GM12892 (cell line): ENCODE measurements around the gene HAGHL.
"Not testable (repeated sequence)": the region's sequence is repeated elsewhere in the genome, so short reads cannot be mapped to it uniquely, and the experiment has no call there.

Experiments
- DNase-seq: peaks from one replicate; pipeline ENCODE4 v3.0.0; 2011; ENCODE audit not compliant: insufficient read length
- FAIRE-seq: peaks from 2 replicates; lab custom pipeline; 2011; peaks lifted over from hg19 to GRCh38; lab: Jason Lieb, UNC
- POLR2A ChIP-seq: IDR thresholded peaks from 2 replicates; pipeline ENCODE4 v1.6.1; 2011; ENCODE audit warnings: low read depth, low read length, control low read depth
- POLR2AphosphoS5 ChIP-seq: IDR thresholded peaks from 2 replicates; pipeline ENCODE4 v1.6.1; 2011; ENCODE audit warnings: low read depth, low read length, control low read depth
- TAF1 ChIP-seq: IDR thresholded peaks from 2 replicates; pipeline ENCODE4 v1.6.1; 2011; ENCODE audit warnings: low read depth, mild to moderate bottlenecking, control low read depth, low read length, borderline replicate concordance

Gene HAGHL

DNA sequence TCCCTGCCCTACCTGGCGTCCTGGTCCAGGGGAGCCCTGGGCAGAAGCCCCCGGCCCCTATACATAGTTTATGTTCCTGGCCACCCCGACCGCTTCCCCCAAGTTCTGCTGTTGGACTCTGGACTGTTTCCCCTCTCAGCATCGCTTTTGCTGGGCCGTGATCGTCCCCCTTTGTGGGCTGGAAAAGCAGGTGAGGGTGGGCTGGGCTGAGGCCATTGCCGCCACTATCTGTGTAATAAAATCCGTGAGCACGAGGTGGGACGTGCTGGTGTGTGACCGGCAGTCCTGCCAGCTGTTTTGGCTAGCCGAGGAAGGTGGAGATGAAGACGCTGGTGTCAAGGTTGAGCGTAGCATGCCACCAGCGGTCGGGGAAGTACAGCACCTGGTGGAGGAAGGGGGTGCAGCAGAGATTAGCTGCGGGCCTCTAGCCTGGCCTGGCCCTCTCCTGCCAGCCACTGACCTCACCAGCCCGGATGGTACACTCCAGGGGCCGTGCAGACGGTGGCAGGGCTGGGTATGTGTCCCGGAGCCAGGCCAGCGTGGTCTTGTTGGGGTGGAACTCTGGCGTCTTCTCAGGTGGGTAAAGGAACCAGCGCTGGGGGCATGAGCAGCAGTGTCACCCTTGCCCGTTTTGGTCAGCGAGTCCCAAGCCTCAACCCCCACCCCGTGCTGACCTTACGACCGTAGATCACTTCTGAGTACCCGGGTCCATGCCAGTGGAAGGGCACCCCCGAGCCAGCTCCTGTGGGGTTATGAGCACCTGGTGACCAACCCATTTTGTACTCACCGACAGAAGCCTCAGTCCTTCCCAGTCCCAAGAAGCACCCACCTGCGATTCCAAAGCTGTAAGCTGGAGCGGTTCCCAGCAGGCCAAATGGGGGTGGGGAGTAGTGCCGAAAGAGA is 44.2 kb upstream of the HAGHL start:
- no peak for TF ChIP-seq POLR2AphosphoS5
- DNase-seq (no peak), FAIRE-seq (no peak)

DNA sequence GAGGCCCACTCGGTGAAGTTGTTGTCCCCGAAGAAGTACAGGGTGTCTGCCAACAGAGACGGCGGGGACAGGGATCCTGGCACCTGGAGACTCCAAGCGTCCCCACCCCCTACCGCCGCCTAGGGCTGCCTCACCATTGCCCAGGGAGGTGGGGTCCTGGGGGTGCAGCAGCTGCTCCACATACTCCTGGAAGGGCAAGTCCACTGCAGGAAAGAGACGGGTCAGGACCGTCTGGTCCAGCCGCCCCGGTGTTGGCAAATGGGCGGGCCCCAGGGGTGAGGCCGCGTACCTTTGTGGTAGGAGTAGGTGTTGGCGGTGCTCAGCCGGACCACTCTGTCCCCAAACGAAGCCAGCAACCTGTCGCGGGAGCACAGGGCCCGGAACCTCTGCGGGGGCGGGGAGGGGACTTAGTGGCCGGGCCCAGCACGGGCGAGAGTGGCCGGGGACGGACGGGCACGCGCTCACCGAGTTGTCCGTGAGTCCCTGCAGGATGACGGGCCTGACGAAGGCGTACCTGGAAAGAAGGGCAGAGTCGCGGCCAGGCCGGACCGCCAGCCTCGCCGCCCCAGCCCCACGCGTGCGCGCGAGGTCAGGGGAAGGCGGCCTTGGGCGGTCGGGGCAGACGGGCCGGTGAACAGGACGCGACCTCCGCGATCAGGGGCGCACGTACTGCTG is 43.4 kb upstream of the HAGHL start:
- FAIRE-seq = no peak
- DNase-seq = no peak
- no peak for TF ChIP-seq TAF1
- no peak for TF ChIP-seq POLR2AphosphoS5
- no peak for TF ChIP-seq POLR2A

DNA sequence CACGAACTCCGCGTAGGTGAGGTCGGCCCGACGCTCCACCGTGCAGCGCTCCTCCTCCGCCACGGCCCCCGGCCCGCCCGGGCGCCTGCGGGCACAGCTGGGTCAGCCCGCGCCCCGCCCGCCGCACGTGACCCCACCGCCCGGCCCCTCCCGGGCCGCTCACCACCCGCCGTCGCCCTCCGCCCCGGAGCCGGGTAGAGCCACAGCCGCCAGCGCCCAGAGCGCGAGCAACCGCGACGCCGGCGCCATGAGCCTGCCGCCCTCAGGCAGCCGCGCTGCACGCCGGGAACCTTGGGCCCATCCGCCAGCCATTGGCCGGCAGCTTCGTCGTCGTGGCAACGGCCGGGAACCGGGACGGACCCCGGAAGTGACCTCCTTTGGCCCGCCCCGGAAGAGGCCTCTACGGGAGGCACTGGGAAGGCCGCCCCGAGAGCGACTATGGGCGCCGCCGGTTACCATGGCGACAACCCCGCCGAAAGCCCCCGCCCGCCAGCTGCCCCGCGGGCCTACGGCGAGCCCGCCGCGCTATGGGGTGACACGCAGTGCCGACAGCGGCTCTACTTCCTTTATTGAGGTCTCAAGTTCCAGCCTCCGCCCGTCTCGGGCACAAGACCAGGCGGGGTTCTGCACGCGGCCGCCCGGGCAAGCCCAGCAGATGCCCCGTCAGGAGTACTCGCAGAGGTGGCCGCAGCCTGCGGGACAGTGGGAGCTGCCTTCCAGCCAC is 42.7 kb upstream of the HAGHL start, which contains the start of gene JMJD8:
TSS of gene JMJD8 (minus strand) at position 264 of the 724 bp plus-strand sequence. CDS start at position 249, 15 bp downstream.
- DNase-seq = peak; percentile 100
- TF ChIP-seq TAF1 (peak; percentile 85), POLR2A (peak; percentile 97), POLR2AphosphoS5 (peak; percentile 90)
- peak; percentile 97 for FAIRE-seq

DNA sequence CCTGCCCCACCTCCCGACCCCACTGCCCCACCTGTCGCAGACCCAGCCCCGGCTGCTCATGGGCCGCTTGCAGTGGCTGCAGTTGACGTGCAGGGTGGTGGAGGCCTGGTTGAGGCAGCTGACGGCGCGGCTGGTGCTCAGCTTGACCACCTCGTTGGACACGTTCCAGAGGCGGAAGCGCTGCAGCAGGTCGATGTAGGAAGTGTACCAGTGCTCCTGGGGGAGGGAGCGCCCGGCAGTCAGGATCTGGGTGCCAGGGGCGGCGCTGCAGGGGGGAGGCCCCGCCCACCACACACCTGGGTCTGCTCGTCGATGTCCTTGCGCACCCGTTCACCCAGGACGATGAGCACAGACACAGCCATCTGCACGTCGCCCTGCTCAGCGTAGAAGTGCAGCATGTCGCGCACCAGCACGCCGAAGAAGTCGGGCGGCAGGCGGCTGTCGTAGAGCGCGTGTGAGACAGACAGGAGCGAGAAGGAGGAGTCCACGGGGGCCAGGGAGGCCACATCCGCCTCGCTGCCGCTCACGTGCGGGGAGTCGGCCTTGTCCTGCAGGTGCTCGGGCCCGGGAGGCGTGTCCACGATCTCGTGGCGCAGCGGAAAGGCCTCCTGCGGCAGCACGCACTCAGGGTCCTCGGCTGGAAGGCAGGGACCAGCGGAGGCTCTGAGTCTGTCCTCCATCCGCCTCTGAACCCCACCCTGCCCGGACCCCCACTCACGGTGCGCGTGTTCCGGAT is 41.8 kb upstream of the HAGHL start:
- FAIRE-seq (no peak), DNase-seq (no peak)
- TF ChIP-seq TAF1 (no peak), POLR2AphosphoS5 (no peak), POLR2A (no peak)

DNA sequence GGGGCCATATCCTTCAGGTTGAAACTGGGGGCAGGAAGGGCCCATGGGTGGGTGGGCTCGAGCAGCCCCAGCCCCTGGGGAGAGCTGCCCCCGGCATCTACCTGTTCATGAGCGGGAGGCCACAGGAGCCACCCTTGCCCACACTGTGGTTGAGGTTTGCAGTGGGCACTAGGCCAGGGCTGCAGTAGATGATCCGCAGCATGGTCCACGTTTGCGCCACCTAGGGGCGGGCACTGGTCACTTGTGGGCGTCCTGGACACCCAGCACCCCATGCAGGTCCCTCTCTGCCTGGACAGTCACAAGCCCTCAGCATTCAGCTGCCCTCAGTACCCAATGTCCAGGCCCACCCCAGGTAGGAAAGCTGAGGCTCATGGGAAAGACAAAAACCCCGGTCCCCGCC is 40.9 kb upstream of the HAGHL start:
- DNase-seq (no peak), FAIRE-seq (no peak)
- TF ChIP-seq POLR2AphosphoS5 = no peak
- no peak for TF ChIP-seq TAF1
- TF ChIP-seq POLR2A = no peak

DNA sequence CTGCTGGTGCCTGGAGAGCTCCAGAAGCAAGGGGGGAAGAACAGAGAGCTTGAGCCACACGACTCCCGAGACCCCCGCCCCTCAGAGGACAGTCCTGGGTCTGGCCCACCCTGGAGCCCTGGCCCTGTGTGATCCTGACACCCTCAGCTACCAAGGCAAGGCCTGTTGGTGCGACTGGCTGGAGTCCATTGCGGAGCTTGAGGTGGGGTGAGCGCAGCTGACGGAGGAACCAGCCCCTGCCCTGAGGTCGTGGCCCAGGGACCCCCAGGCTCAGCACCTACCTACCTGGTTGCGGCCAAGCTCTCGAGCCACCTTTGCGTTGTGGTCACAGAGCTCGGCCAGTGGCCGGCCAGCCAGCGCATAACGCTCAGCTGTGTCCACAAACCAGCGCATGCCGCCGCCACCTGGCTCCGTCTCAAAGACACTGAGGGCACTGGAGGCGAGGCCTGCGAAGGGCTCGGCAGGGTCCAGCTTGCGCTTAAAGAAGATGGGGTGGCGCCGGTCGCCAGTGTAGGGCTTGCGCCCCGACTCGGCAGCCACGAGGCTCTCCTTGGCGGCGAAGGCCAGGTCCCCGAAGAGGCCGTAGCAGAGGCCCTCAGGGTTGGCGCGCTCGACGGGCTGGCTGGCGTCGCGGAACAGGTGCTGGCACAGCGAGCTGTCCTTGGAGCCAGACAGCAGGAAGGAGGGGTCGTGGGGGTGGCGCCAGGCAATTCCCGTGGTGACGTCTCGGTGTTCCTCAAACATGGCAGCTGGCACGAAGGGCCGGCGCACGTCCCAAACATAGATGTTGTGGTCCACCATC is 40.2 kb upstream of the HAGHL start:
- FAIRE-seq (no peak), DNase-seq (no peak)
- no peak for TF ChIP-seq TAF1
- no peak for TF ChIP-seq POLR2A
- TF ChIP-seq POLR2AphosphoS5 = no peak

DNA sequence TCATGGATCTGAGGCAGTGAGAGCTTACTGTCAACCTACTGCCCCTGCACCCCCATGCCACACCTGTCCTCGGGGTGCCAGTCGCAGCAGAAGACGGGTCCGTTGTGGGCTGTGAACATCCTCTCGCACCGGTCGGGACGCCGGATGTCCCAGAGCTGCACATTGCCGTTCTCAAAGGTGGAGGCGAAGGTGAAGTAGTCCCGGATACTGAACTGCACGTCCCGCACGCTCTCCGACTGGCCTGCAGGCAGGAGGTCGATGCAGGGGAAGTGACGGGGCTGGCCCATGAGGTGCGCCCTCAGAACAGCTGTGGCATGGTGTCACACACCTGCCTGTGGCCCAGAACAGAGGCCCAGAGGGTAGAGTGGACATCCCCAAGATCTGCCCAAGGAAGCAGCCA is 39.4 kb upstream of the HAGHL start:
- FAIRE-seq = no peak
- TF ChIP-seq POLR2AphosphoS5 (no peak), POLR2A (no peak), TAF1 (no peak)
- no peak for DNase-seq

DNA sequence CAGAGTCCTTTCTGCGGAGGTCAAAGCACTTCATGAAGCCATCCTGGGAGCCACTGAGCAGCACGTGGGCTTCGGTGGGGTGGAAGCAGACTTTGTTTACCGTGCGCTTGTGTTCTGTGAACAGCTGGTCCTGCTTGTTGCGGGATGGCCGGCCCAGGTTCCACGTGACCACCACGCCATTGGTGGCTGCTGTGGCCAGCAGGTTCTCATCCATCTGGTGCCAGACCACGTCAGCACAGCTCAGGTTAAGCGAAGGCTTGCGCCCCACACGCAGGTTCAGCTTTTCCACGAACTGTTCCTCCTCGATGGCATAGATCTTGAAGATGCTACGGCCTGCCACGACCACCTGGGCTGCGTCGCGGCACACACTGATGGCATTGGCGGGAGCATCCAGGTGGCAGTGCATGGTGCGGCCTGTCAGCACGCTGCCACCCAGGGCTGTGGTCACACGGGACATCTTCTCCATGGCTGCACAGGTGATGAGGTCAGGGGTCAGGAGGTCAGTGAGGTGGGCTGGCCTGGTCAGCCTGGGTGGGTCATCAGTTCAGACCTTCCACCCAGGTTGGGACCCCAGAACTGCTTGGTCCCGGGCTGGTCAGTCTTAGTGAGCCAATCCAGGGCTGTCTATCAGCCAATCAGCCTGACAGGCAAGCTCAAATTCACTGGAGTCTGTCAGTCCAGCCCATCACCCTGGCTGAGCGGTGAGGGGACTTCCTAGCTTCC is 37.6 kb upstream of the HAGHL start:
- FAIRE-seq (no peak), DNase-seq (no peak)
- TF ChIP-seq TAF1 (no peak), POLR2A (no peak), POLR2AphosphoS5 (no peak)

DNA sequence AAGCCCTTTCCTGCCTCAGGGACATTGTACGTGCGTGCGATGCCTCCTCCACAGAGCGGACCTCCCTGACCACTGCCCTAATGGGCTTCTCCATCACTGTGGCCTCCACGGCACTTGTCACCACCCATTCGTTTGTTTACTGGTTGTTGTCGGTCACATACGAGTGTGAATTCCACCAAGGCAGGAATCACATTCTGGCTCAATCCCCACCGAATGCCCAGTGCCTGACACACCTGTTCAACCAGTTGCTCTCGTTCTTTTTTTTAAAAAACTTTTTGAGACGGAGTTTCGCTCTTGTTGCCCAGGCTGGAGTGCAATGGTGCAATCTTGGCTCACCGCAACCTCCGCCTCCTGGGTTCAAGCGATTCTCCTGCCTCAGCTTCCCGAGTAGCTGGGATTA is 35.7 kb upstream of the HAGHL start:
- not testable (repeated sequence) for FAIRE-seq, DNase-seq

DNA sequence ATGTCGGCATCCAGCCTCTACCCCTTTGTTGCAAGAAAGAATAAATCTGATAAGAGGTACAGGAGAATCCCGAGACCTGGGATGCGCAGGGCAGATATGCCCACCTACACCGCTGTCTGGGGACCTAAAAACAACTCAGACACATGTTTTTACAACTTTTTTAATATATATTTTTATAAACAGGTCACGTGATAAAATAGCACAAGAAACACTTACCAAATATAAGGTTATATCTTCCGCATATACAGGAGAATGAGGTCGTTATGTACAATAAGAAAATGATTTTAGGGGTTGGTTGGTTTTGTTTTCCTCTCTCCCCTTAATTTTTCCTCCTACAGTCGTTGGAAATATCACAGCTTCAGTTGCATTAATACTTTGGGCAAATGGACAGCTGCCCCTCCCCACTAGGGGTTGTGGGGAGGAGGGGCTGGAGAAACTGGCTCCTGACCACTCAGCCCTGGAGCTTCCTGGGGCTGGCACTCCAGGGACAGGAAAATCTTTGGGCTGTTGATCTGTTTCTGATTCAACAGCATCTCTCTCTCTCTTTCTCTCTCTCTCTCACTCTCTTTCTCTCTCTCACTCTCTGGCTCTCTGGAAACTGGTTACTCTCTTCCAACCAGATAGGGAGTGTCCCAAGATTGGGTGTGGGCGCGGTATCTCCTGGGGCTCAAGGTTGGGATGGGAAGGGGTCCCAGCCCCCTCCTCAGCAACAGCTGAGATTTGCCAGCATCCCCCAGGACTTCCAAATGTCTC is 34.4 kb upstream of the HAGHL start:
- TF ChIP-seq POLR2AphosphoS5 (no peak), POLR2A (no peak), TAF1 (no peak)
- DNase-seq = no peak
- no peak for FAIRE-seq
